Measurements from ENCODE around the gene SUSD6.

The SUSD6 gene

GRCh38 chr14:69703047-69704039 is 91.9 kb downstream of the SUSD6 start:
- H3K4me3 ChIP-seq (replicated peaks; ENCODE audit: low read depth, low read length), result no peak overlapping the region
- TF ChIP-seq CTCF (IDR thresholded peaks at IDR 0.05; ENCODE audit: low read length, missing control alignments), result no peak
- no peak for DNase-seq (ENCODE audit: low read depth)

GRCh38 chr14:69704319-69704718 is 92.9 kb downstream of the SUSD6 start:
- H3K4me3 ChIP-seq (replicated peaks; ENCODE audit: low read depth, low read length), result no peak overlapping the region
- no peak for TF ChIP-seq CTCF (IDR thresholded peaks at IDR 0.05; ENCODE audit: low read length, missing control alignments)
- DNase-seq (ENCODE audit: low read depth), result no peak

- no peak for TF ChIP-seq CTCF (IDR thresholded peaks at IDR 0.05; ENCODE audit: low read length, missing control alignments)
- DNase-seq (ENCODE audit: low read depth), result no peak
- H3K4me3 ChIP-seq (replicated peaks; ENCODE audit: low read depth, low read length), result no peak overlapping the region
Observed at GRCh38 chr14:69705706-69706105, 94.3 kb downstream of the SUSD6 start.

GRCh38 chr14:69708049-69708448 is 96.7 kb downstream of the SUSD6 start:
- H3K4me3 ChIP-seq (replicated peaks; ENCODE audit: low read depth, low read length), result no peak overlapping the region
- DNase-seq (ENCODE audit: low read depth), result no peak
- TF ChIP-seq CTCF (IDR thresholded peaks at IDR 0.05; ENCODE audit: low read length, missing control alignments), result no peak

- peak; percentile 23 for TF ChIP-seq CTCF (IDR thresholded peaks at IDR 0.05; ENCODE audit: low read length, missing control alignments)
- no peak for DNase-seq (ENCODE audit: low read depth)
- no peak overlapping the region for H3K4me3 ChIP-seq (replicated peaks; ENCODE audit: low read depth, low read length)
Observed at GRCh38 chr14:69708586-69709560, 97.5 kb downstream of the SUSD6 start.

GRCh38 chr14:69710378-69710777 is 99.0 kb downstream of the SUSD6 start:
- no peak for TF ChIP-seq CTCF (IDR thresholded peaks at IDR 0.05; ENCODE audit: low read length, missing control alignments)
- no peak overlapping the region for H3K4me3 ChIP-seq (replicated peaks; ENCODE audit: low read depth, low read length)
- no peak for DNase-seq (ENCODE audit: low read depth)
